ENCODE results near the gene CACNB2. TPM values are rescaled to one million over a fixed set of nuclear protein-coding genes. Genes with fewer than 3 reads are reported as not detected.
"Not testable (repeated sequence)": the region's sequence is repeated elsewhere in the genome, so short reads cannot be mapped to it uniquely, and the experiment has no call there.

CACNB2 gene
- total RNA-seq, 2 experiments from 2014 or later = not detected

DNA sequence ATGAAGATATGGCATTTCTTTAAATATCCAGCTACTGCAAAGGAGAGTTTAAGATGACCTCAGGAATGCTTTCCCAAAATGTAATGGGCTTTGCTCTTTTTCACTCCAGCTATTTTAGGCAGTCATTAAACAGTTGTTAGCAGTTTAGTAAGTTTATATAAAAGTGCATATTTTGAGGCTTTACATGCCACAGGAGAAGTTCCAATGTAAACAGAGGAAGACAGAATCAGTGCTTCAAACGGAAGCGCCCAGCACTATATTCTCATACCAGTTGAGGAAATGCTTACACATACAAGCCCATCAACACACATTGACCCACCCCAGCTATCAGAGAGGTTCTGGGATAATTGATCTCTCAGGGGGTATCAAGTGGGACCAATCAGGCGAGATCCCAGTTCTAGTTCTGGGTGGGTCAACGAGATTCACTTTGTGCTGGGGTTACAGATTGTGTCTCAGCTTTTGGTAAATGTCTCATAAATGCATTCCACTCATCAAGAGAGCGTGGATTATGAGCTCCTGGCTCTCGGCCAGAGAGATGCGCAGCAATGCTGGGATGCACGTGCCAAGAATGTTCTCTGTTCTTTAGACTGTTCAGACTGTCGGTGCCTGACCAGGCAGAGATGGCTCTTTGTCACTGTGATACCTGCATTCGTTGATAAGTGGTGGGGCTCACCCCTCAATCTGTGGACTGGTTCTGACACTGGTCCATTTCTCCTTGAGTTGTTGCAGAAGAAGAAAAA, 55.0 kb downstream of the CACNB2 start:
- H3K27ac Mint-ChIP-seq = no peak overlapping the region
- no peaks in the 10 kb centered on the region for H3K36me3 Mint-ChIP-seq (ENCODE audit: low read depth)
- no peaks in the 10 kb centered on the region for H3K4me1 Mint-ChIP-seq
- no peaks in the 10 kb centered on the region for H3K27me3 Mint-ChIP-seq
- ChIA-PET CTCF (no interaction called here), POLR2A (no interaction called here)
- no peak overlapping the region for H3K4me3 Mint-ChIP-seq
- H3K9me3 Mint-ChIP-seq = no peaks in the 10 kb centered on the region
- no peak for DNase-seq

DNA sequence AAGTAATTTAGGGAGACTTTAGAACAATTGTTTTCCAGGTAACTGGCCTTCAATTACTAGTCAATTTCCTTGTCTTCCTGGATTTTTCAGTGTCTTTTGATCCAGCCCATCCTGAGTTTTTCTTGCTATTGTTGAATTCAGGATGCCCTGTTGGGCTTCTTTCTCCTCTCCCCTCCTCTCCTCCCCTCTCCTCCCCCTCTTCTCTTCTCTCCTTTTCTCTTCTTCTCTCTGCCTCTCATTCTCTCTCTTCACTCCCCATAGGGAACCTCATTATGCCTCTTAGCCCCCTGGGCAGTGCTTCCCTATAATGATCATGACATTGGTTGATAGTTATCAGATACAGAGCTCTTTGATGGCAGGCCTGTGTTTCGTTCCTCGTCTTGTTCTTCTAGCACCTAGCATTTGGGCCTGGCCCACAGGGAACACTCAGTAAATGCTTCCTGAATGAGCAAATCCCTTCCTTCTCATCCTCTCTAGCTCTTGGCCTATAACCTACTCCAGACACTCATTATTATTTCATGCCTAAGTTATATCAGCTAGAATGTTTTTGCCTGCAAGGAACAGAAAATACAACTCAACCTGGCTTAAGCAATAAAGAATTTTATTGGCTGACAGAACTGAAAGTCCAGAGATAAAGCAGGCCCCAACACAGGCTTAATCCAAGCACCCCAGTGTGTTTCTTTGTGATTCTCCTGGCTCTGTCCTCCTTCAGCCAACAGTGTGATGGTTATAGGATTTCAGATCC, 56.8 kb downstream of the CACNB2 start:
- no peaks in the 10 kb centered on the region for H3K9me3 Mint-ChIP-seq
- no peaks in the 10 kb centered on the region for H3K36me3 Mint-ChIP-seq (ENCODE audit: low read depth)
- H3K27me3 Mint-ChIP-seq = no peaks in the 10 kb centered on the region
- ChIA-PET CTCF (no interaction called here), POLR2A (interaction anchor here (0.6 kb wide), 1 partner anchor 18 kb away, joined by 5 read pairs; no protein-coding TSS in a partner anchor)
- no peak overlapping the region for H3K27ac Mint-ChIP-seq
- DNase-seq = no peak
- no peak overlapping the region for H3K4me3 Mint-ChIP-seq
- no peaks in the 10 kb centered on the region for H3K4me1 Mint-ChIP-seq

- ChIA-PET POLR2A (no interaction called here), CTCF (no interaction called here)
- Mint-ChIP-seq H3K4me3 (no peak overlapping the region), H3K9me3 (no peaks in the 10 kb centered on the region), H3K4me1 (no peaks in the 10 kb centered on the region), H3K27ac (no peak overlapping the region), H3K27me3 (no peaks in the 10 kb centered on the region), H3K36me3 (ENCODE audit: low read depth) (no peaks in the 10 kb centered on the region)
- no peak for DNase-seq
Measured at GRCh38 chr10:18197706-18198105, 57.5 kb downstream of the CACNB2 start.

DNA sequence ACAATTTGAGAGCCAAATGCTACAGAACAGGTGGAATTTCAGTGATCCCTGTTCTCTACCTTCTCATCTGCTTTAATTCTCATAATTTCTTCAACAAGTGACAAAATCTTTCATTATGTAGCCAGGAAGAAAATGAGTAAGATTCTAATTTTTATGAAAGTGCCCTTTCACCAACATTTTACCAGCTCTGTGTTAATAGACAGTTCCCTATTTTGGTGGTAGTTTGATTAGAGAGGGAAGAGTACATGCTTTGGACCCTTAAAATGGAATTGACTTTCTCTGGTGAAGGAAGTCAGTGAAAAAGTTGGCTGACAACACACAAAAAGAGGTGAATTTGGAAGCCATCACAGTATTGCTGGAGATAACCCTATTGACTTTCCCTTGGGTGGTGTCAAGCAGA, 61.7 kb downstream of the CACNB2 start:
- Mint-ChIP-seq H3K27me3 (no peaks in the 10 kb centered on the region), H3K9me3 (no peaks in the 10 kb centered on the region), H3K36me3 (ENCODE audit: low read depth) (no peaks in the 10 kb centered on the region), H3K4me3 (no peak overlapping the region), H3K27ac (no peak overlapping the region), H3K4me1 (peaks cover 7% of the 10 kb centered on the region)
- ChIA-PET POLR2A (no interaction called here), CTCF (no interaction called here)
- no peak for DNase-seq

GRCh38 chr10:18202680-18203460, 62.6 kb downstream of the CACNB2 start:
- Mint-ChIP-seq H3K4me3 (no peak overlapping the region), H3K27ac (no peak overlapping the region)

DNA sequence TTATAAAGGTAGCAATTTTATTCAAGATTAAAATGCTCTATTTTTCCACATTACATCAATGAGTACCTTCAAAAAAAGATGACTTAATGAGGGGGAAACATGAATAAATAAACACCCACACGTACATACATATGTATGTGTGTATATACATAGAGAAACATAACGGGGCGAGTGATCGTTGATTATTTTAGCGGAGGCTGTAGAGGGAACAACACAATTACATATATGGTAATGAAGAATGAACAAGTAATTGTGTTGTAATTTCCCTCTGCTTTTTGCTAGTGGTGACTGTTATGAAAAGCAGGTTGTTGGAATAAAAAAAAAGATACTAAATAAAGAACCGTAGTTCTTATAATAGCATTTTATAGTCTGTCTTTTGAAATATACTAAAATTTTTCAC, 63.2 kb downstream of the CACNB2 start:
- ChIA-PET CTCF (no interaction called here), POLR2A (no interaction called here)
- no peak overlapping the region for H3K27ac Mint-ChIP-seq
- H3K27me3 Mint-ChIP-seq = no peaks in the 10 kb centered on the region
- peaks cover 7% of the 10 kb centered on the region for H3K4me1 Mint-ChIP-seq
- no peak for DNase-seq
- H3K9me3 Mint-ChIP-seq = no peaks in the 10 kb centered on the region
- H3K36me3 Mint-ChIP-seq (ENCODE audit: low read depth) = no peaks in the 10 kb centered on the region
- H3K4me3 Mint-ChIP-seq = no peak overlapping the region

More at GRCh38 chr10:18202680-18203460, 62.6 kb downstream of the CACNB2 start:
- no peaks in the 10 kb centered on the region for H3K36me3 Mint-ChIP-seq (ENCODE audit: low read depth)
- H3K9me3 Mint-ChIP-seq = no peaks in the 10 kb centered on the region
- CTCF ChIA-PET = no interaction called here
- no peak for DNase-seq
- H3K4me1 Mint-ChIP-seq = peaks cover 7% of the 10 kb centered on the region
- no peaks in the 10 kb centered on the region for H3K27me3 Mint-ChIP-seq
- POLR2A ChIA-PET = no interaction called here

DNA sequence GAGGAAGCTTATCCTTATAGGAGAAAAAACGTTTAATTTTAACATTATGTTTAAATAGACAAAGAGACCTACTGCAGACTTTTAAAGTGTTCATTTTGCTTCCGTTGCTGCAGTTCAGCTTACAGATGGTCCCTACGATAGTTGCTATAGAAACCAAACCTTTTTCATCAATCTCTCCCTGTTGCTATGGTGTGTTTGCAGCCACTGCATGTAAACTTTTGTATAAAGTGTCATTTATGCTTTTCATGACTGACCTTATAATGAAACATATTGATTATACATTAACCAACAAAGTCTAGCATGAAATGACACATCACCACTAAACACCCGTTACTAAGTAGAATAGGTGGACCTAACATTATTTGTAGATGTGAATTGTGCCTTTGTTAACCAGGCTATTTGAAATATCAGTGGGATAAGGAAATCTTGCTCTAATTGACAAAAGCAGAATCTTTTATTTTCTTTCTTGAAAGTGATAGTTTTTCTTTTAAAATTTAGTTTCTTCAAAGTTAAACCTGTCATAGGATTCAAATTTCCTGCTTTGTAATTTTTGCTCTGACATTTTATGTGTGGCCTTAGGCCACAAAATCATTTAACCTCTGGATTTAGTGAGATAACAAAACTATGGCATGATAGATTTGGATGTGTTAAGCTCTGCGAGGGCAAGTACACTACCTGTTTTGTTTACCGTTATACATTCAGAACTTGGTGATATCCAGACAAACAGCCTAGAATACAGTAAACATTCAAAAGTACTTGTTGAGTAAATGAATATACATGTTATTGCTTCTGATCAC, 64.0 kb downstream of the CACNB2 start:
- H3K36me3 Mint-ChIP-seq (ENCODE audit: low read depth) = no peaks in the 10 kb centered on the region
- H3K27me3 Mint-ChIP-seq = no peaks in the 10 kb centered on the region
- H3K4me3 Mint-ChIP-seq = no peak overlapping the region
- ChIA-PET POLR2A (no interaction called here), CTCF (no interaction called here)
- no peaks in the 10 kb centered on the region for H3K9me3 Mint-ChIP-seq
- peak; percentile 28 for DNase-seq
- no peak overlapping the region for H3K27ac Mint-ChIP-seq
- peaks cover 7% of the 10 kb centered on the region for H3K4me1 Mint-ChIP-seq

GRCh38 chr10:18205098-18205834, 65.0 kb downstream of the CACNB2 start:
- ChIA-PET POLR2A (no interaction called here), CTCF (no interaction called here)
- peaks cover 2% of the 10 kb centered on the region for H3K27me3 Mint-ChIP-seq
- DNase-seq = no peak
- H3K27ac Mint-ChIP-seq = no peak overlapping the region
- peaks cover 7% of the 10 kb centered on the region for H3K4me1 Mint-ChIP-seq
- no peaks in the 10 kb centered on the region for H3K9me3 Mint-ChIP-seq
- H3K36me3 Mint-ChIP-seq (ENCODE audit: low read depth) = no peaks in the 10 kb centered on the region
- H3K4me3 Mint-ChIP-seq = no peak overlapping the region

DNA sequence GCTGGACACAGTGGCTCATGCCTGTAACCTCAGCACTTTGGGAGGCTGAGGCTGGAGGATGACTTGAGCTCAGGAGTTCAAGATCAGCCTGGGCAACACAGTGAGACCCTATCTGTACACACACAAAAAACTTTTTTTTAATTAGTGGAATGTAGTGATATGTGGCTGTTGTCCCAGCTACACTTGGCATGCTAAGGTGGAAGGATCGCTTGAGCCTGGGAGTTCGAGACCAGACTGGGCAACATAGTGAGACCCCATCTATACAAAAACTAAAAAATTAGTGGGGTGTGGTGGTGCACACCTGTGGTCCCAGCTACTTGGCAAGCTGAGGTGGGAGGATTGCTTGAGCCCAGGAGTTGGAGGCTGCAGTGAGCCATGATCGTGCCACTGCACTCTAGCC, 68.0 kb downstream of the CACNB2 start:
- CTCF ChIA-PET = interaction anchor here (0.6 kb wide), 1 partner anchor 11 kb away, joined by 3 read pairs; no protein-coding TSS in a partner anchor
- POLR2A ChIA-PET; H3K27me3 Mint-ChIP-seq; H3K9me3 Mint-ChIP-seq; H3K4me3 Mint-ChIP-seq; H3K27ac Mint-ChIP-seq; H3K4me1 Mint-ChIP-seq; H3K36me3 Mint-ChIP-seq (ENCODE audit: low read depth); DNase-seq: not testable (repeated sequence)

GRCh38 chr10:18209241-18209640, 69.0 kb downstream of the CACNB2 start:
- Mint-ChIP-seq H3K36me3 (ENCODE audit: low read depth) (no peaks in the 10 kb centered on the region), H3K4me3 (no peak overlapping the region), H3K4me1 (peaks cover 2% of the 10 kb centered on the region), H3K27ac (no peak overlapping the region), H3K9me3 (no peaks in the 10 kb centered on the region), H3K27me3 (peaks cover 5% of the 10 kb centered on the region)
- ChIA-PET CTCF (no interaction called here), POLR2A (no interaction called here)
- no peak for DNase-seq

DNA sequence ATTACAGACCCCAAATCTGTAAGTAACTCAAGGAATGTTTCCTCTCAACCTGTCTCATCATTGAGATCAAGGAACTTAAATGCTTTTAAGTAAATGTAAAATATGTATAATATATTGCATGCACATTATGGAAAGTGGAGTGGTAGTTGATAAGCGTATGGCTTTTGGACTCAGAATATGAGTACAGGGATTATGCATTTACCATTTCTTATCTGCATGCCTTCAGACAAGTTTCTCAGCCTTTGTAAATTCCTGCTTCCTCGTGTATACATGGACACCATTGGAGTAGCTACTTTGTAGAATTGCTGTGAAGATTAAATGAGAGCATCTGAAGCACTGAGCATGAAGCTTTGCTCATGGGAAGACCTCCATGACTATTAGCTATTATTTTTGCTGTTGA, 70.5 kb downstream of the CACNB2 start:
- Mint-ChIP-seq H3K27ac (no peak overlapping the region), H3K4me3 (no peak overlapping the region), H3K4me1 (no peaks in the 10 kb centered on the region), H3K9me3 (no peaks in the 10 kb centered on the region), H3K27me3 (peaks cover 5% of the 10 kb centered on the region), H3K36me3 (ENCODE audit: low read depth) (no peaks in the 10 kb centered on the region)
- POLR2A ChIA-PET = no interaction called here
- CTCF ChIA-PET = no interaction called here
- no peak for DNase-seq

GRCh38 chr10:18211862-18212261, 71.6 kb downstream of the CACNB2 start:
- Mint-ChIP-seq H3K27me3 (peaks cover 5% of the 10 kb centered on the region), H3K4me3 (no peak overlapping the region), H3K36me3 (ENCODE audit: low read depth) (no peaks in the 10 kb centered on the region), H3K4me1 (no peaks in the 10 kb centered on the region), H3K9me3 (no peaks in the 10 kb centered on the region), H3K27ac (no peak overlapping the region)
- POLR2A ChIA-PET = no interaction called here
- no peak for DNase-seq
- CTCF ChIA-PET = no interaction called here

Data from activated CD4-positive, alpha-beta T cell treated with anti-CD3 and anti-CD28 coated beads, Interleukin-2, amount 10 ng/mL, durations not matched to agents 7 days and 5 days (primary cell).